ENCODE data around the gene KRT76.

DNA sequence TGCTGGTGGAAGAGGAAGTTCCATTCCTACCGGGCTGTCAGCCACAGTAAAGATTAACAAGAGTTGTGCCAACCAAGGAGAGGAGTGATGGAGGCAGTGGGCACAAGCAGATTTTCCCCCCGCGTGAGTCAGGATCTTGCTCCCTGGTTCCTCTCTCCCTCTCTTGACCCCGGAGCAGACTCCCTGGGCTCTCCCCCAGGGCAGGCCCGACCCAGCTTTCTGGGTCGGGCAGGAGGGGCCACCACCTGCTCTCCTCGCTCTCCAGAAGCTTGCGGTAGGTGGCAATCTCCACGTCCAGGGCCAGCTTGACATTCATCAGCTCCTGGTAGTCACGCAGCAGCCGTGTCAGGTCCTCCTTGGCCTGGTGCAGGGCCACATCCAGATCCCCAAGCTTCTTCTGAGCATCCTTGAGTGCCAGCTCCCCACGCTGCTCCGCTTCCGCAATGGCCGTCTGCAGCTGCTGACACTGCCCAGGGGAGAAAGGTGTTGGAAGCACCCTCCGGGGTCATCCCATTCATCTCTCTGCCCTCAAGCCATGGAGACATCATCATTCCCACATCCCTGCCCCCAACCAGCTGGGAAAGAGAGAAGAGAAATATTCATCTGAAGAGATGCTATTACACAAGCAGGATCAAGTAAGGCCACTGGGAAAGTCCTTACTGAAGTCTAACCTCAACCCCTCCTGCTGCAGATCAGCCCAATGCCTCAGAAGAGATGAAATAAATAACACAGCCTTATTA is 45.8 kb upstream of the KRT76 start:
- TF ChIP-seq EZH2 (IDR thresholded peaks at IDR 0.05; ENCODE audit: borderline replicate concordance, insufficient read depth, low read depth, low read length, poor library complexity, severe bottlenecking) (no peak), CTCF (IDR thresholded peaks at IDR 0.05) (no peak)
